ENCODE measurements around the gene MDP1. TPM values are rescaled to one million over a fixed set of nuclear protein-coding genes. Genes with fewer than 3 reads are reported as not detected.

Gene MDP1
- total RNA-seq, 1 experiment from 2014 or later = 18.8 TPM

GRCh38 chr14:24238527-24239037, 22.7 kb upstream of the MDP1 start:
- Histone ChIP-seq H3K23me2 (ENCODE audit: insufficient read length, low read depth, low read length, poor library complexity, severe bottlenecking) (peaks cover 7% of the 10 kb centered on the region), H2AK5ac (ENCODE audit: insufficient read length, low read length) (no peak overlapping the region), H3K4me2 (ENCODE audit: insufficient read depth, insufficient read length, low read length) (no peak overlapping the region), H2BK15ac (ENCODE audit: low read depth, low read length) (no peak overlapping the region), H4K5ac (ENCODE audit: insufficient read length, low read depth, low read length) (no peak overlapping the region), H3K79me1 (ENCODE audit: insufficient read depth, low read depth, low read length, poor library complexity, severe bottlenecking) (no peaks in the 10 kb centered on the region), H3K18ac (ENCODE audit: insufficient read length, low read depth, low read length) (no peak overlapping the region), H2BK12ac (ENCODE audit: insufficient read length, low read depth, low read length) (no peak overlapping the region), H3K23ac (ENCODE audit: insufficient read length, low read depth, low read length) (no peak overlapping the region), H3K27me3 (ENCODE audit: insufficient read depth, low read length) (no peaks in the 10 kb centered on the region), H3K9me3 (ENCODE audit: control insufficient read depth, low read depth, low read length) (no peaks in the 10 kb centered on the region), H2AFZ (ENCODE audit: low read length) (no peak overlapping the region), H3K27ac (ENCODE audit: insufficient read length, low read depth, low read length) (no peak overlapping the region), H4K20me1 (ENCODE audit: control insufficient read depth, insufficient read depth, insufficient read length) (peaks cover 2% of the 10 kb centered on the region), H3K4me1 (ENCODE audit: insufficient read depth, low read length) (0 out of 2 replicates have a peak, but pooled peaks cover 2% of the 10 kb centered on the region), H3K79me2 (ENCODE audit: insufficient read depth, low read length) (no peaks in the 10 kb centered on the region), H2BK20ac (ENCODE audit: low read depth, low read length, poor library complexity, severe bottlenecking) (no peak overlapping the region), H4K91ac (ENCODE audit: insufficient read length, low read depth, low read length) (no peak overlapping the region), H3K4ac (ENCODE audit: low read depth, low read length) (no peak overlapping the region), H3K9ac (ENCODE audit: extremely low read depth, insufficient read length, low read length) (no peak overlapping the region), H4K8ac (replicated peaks; ENCODE audit: insufficient read length, low read depth, low read length) (no peak overlapping the region), H3T11ph (ENCODE audit: low read length) (no peak overlapping the region), H3K14ac (ENCODE audit: insufficient read depth, low read length) (no peak overlapping the region), H2BK5ac (ENCODE audit: insufficient read length, low read length) (no peak overlapping the region), H3K56ac (ENCODE audit: insufficient read length, low read depth, low read length) (no peak overlapping the region), H2BK120ac (ENCODE audit: low read depth, low read length, poor library complexity, severe bottlenecking) (no peak overlapping the region)
- Mint-ChIP-seq H3K9me3 (no peaks in the 10 kb centered on the region), H3K27me3 (ENCODE audit: low read depth) (peaks cover under 1% of the 10 kb centered on the region; the same call in 1 of the 2 replicates), H3K4me1 (peaks cover 13 to 17% of the 10 kb centered on the region in 2 experiments), H3K36me3 (ENCODE audit: insufficient read depth in 1 of 3, low read depth in 3 of 3) (peaks cover 35 to 68% (median 67%) of the 10 kb centered on the region in 3 experiments; a peak in 6 of 7 replicates), H3K27ac (no peak overlapping the region), H3K4me3 (no peak overlapping the region)
- WGBS (ENCODE audit: extremely low coverage, insufficient read length, low lambda C conversion rate) = no CpG with 5 or more reads among the region's 5 CpGs
- TF ChIP-seq, protein P1, sequence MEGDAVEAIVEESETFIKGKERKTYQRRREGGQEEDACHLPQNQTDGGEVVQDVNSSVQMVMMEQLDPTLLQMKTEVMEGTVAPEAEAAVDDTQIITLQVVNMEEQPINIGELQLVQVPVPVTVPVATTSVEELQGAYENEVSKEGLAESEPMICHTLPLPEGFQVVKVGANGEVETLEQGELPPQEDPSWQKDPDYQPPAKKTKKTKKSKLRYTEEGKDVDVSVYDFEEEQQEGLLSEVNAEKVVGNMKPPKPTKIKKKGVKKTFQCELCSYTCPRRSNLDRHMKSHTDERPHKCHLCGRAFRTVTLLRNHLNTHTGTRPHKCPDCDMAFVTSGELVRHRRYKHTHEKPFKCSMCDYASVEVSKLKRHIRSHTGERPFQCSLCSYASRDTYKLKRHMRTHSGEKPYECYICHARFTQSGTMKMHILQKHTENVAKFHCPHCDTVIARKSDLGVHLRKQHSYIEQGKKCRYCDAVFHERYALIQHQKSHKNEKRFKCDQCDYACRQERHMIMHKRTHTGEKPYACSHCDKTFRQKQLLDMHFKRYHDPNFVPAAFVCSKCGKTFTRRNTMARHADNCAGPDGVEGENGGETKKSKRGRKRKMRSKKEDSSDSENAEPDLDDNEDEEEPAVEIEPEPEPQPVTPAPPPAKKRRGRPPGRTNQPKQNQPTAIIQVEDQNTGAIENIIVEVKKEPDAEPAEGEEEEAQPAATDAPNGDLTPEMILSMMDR (conservative IDR thresholded peaks at IDR 0.05) = no peak
- DNase-seq = no peak
